HG03342 (cell line): ENCODE data around the gene RCOR2.
A peak's percentile ranks its signal among the peaks of the same experiment; 100 is the strongest.
"Not testable (repeated sequence)": the region's sequence is repeated elsewhere in the genome, so short reads cannot be mapped to it uniquely, and the experiment has no call there.

Source experiments
- ATAC-seq: cut with Tn5 transposase; IDR thresholded peaks from one replicate; pipeline ENCODE4 v1.9.1; 2021; ENCODE audit warnings: mild to moderate bottlenecking, moderate library complexity; ENCODE audit not compliant: unreplicated experiment

The RCOR2 gene

GRCh38 chr11:63916837-63917691 is at the start of gene RCOR2:
Gene RCOR2 (minus strand): TSS chr11:63917164. CDS start chr11:63916456, 708 bp downstream.
- ATAC-seq, result no peak

- no peak for ATAC-seq
These were observed 49.5 kb upstream of the RCOR2 start for GRCh38 chr11:63966444-63966843.

- not testable (repeated sequence) for ATAC-seq
These were observed 46.9 kb upstream of the RCOR2 start for GRCh38 chr11:63963895-63964294.

DNA sequence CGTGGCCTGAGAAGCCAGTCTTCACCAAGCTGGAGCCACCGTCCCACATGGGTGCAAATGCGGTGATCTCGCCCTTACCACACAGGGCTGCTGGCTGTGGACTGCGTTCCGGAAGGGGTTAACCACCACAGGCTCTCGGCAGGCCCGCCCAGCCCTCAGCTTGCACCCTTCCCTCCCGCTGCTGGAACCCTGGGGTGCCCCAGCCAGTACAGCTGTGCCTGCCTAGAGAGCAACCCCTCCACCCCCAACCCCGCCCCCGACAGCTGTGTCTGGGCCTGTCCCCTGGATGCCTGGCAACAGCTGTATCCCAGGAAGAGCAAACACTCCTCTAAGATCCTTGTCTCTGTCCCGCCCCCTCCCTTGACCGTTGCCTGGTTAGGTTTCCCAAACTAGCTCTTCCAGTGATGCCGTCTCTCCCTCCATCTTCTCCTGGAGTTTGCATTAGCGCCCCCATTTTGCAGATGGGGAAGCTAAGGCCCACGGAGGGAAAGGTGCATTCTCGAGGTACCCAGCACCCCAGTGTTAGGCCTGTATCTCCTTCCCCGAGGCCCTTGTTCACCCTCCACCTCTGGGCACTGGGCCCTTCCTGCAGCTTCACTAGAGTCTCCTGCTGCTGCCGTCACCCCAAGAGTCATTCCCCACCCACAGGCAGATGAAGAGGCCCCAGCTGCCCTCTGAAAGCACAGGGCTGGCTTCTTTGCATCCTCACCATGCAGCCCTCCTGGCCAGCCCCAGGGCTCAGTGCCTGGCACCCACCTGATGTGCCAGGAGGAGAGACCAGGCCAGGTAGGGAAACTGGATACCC is 44.8 kb upstream of the RCOR2 start:
- no peak for ATAC-seq

DNA sequence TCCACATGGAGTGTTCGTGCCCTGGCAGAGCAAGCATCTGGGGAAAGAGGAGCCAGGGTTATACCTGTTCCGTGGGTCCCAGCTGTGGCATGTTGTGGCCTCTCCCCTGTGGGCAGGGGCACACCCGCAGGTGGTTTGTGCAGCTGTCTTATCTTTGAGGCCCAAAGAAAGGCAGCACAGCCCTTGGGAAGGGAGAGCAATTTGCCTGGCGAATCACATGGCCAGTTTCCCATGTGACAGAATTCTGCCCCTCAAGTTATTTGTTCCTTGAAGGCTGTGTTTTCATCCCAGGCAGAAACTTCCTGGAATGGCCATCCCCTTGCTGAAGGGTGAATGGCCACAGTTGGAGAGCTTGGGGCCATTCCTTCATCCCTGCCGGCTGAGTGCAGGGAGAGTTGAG is 41.0 kb upstream of the RCOR2 start:
- no peak for ATAC-seq

DNA sequence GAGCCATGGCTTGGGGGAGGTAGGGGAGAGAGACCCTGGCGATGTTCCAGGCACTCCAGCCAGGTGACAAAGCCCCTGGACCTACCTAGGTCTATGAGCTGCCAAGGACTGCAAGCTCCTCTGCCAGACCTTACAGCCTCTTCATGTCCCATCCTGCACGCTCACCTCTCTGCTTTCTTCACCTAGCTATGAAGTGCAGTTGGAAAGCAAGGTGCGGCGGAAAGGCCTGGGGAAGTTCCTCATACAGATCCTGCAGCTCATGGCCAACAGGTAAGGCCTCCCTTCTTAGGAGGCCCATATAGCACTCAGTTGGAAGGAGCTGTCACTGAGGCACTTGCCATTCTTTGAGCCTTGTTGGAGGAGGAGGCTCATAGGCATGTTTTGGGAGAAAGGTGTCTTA is 35.6 kb upstream of the RCOR2 start:
- ATAC-seq, result no peak

DNA sequence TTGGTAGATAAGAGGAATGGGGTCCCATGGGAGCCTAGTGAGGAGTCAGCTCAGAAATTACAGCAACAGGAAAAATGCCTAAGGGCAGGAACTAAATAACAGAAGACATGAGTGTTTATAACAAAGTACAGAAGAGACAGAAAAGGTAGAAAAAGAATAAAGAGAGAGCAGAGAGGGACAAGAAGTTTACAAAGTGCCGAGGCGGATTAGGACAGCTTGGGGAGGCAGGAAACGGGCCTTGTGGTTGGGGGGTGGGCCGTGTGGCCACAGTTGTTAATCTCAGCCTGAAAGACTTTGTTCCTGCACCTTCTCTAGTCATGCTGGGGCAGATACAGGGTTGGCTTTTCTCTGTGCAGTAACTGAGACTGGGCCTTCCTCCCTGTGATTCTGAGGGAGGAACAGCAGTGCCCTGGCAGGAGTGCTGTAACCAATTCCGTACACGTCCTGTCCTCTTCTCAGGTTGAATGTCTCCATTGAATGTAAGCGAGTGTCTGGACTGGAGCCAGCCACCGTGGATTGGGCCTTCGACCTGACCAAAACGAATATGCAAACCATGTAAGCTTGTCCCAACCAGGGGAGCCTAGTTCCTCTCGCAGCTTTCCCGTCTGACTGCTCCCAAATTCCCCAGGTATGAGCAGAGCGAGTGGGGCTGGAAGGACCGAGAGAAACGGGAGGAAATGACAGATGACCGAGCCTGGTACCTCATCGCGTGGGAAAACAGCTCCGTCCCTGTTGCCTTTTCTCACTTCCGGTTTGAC is 35.0 kb upstream of the RCOR2 start:
- ATAC-seq, result no peak

DNA sequence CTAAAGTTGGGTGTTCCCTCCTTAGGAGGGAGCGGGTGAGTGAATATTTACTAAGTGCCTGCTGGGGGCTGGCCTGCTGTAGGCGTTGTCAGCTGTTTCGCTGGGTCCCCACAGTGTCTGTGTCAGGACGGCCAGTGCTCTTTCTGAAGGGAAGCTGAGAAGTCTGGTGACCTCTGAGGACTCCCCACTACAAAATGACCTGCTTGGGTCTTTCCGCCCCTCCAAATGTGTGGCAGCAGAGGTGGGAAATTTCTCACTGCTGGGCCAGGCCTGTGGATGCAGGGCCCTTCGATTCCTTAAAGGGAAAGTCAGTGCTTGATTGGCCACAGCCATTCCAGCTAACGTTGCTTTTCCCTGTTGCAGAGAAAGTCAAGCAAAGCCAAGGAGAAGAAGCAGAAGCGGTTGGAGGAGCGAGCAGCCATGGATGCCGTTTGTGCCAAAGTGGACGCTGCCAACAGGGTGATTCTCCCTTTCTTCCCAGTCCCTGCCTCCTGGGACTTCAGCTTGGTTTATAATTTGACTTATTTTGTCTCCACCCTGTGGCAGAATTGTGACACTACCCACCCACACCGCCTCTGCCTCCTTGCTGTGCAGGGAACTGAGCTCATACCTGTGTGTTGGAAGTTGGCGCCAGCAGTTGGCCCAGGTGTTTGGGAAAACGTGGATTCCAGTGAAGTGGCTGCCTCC is 28.7 kb upstream of the RCOR2 start:
- no peak for ATAC-seq

DNA sequence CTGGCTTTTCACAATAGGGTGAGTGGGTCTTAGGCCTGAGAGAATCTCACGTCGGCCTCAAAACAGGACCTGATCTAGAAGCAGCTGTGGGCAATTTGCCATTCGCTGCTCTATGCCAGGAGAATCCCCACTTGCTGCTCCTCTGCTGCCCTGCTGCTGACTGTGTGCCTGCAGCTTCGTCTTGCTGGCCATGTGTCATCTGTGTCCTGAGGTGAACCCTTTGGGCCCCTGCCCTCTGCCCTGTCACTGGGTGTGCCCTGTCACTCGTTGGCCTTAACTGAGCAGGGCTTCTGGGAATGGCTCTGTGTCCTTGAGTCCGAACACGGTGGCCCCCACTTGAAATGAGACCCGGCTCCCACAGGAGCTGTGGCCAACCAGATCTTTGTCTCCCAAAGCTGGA is 28.0 kb upstream of the RCOR2 start:
- no peak for ATAC-seq

GRCh38 chr11:63942803-63943202 is 25.8 kb upstream of the RCOR2 start:
- no peak for ATAC-seq

- ATAC-seq, result no peak
These were observed 24.9 kb upstream of the RCOR2 start for GRCh38 chr11:63941901-63942300.

DNA sequence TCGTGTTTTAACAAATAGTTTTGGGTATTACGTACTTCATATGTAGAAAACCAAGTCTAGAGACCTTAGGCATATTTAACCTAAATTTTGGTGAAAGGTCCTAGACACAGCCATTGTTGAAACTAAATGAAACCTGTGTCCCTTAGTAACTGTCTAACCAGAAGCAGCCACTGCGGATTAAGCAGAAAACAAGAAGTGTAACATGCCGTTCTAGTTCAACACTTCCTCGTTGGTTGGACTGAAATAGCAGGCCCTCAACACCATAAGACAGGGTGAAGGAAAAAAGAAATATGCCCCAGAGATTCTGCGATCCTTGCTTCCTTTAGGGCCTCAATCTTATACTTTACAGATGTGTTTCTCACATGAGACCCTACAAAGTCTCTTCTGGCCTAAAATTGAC is 23.8 kb upstream of the RCOR2 start:
- ATAC-seq, result no peak

DNA sequence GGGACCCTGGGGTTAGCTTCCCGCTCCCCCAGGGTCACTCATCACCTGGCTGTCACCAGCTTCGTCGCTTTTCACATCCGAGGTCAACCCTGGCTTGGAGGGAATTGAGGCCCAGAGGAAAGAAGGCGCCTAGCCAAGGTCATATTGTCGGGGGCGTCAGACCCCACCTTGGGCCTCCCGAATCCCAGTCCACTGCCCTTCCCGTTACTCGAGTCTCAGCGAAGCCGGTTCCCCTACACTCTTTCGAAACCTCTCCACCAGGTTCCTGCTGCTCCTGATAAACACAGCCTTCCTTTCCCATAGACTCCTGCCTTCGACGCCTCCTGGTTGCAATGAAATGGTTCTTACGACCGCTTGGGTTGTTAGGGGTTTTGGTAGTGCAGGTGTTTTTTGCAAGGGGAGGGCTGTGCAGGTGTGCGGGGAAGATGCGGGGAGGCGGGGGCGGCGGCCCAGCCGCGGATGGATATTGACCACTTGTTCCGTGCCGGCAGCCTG is 22.5 kb upstream of the RCOR2 start:
- ATAC-seq, result no peak

GRCh38 chr11:63938479-63939396 is 21.8 kb upstream of the RCOR2 start, which contains the start of gene NAA40:
Gene NAA40 (plus strand): TSS chr11:63939002. CDS start chr11:63939097, 95 bp downstream.
- ATAC-seq, result peak; percentile 90

DNA sequence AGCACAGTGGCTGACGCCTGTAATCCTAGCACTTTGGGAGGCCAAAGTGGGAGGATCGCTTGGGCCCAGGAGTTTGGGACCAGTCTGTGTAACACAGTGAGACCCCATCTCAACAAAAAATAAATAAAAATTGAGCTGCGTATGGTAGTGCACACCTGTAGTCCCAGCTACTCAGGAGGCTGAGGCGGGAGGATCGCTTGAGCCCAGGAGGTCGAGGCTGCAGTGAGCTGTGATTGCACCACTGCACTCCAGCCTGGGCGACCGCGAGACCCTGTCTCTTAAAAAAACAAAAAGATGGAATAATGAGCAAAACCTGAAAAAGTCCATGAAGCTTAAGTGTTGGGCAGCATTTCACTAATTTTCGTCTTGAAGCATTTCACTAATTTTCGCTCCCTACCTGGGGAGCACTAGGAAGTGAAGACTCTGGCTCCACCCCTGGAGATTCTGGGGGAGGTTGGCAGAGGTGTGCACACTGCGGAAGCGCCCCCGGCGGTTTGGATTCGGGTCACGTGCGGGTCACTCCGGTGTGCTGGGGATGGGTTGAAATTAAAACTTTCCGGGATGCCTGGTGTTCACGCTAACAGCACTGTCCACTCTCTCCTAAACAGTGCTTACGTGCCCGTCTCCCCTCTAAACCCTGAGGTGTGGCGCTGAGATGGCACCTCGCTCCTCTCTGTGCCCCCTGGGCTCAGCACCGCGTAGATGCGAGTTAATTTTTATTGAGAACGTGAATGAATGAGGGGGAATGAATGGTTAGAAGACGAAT is 20.9 kb upstream of the RCOR2 start:
- peak; percentile 2 for ATAC-seq

GRCh38 chr11:63933459-63933858 is 16.5 kb upstream of the RCOR2 start:
- no peak for ATAC-seq

- ATAC-seq, result no peak
These were observed 14.9 kb upstream of the RCOR2 start for GRCh38 chr11:63931876-63932275.

DNA sequence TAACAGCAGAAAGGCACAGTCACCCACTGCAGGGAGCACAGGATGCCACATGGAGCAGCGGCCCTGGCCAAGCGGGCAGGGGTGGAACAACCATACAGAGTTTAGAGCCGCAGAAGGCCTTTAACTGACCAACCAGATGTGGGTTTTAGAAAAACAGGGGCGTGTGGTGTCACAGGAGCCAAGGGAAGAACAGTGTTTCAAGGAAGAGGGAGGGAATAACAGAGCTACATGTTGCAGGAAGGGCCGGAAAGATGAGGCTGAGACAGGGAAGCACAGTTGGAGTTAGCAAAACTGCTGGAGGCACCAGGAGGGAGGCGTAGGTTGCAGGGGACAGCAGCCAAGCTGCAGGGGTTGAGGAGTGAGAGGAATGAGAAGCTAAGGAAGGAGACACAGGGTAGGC is 14.1 kb upstream of the RCOR2 start:
- no peak for ATAC-seq

GRCh38 chr11:63929616-63930015 is 12.7 kb upstream of the RCOR2 start:
- no peak for ATAC-seq
